Ishikawa (cell line): ENCODE measurements around the gene OTUD5.

Experiments
- CREB1 ChIP-seq: IDR thresholded peaks from 2 replicates; pipeline ENCODE4 v1.6.1; 2012; ENCODE audit warnings: low read depth
- EP300 ChIP-seq: IDR thresholded peaks from 2 replicates; pipeline ENCODE4 v1.6.1; 2012; ENCODE audit warnings: borderline replicate concordance
- FOXM1 ChIP-seq: IDR thresholded peaks from 2 replicates; pipeline ENCODE4 v1.6.1; 2012; ENCODE audit warnings: low read depth, borderline replicate concordance
- MAX ChIP-seq: IDR thresholded peaks from 2 replicates; pipeline ENCODE4 v1.6.1; 2012
- NFIC ChIP-seq: IDR thresholded peaks from 2 replicates; pipeline ENCODE4 v1.6.1; 2012
- REST ChIP-seq: IDR thresholded peaks from 2 replicates; pipeline ENCODE4 v1.6.1; 2012; ENCODE audit warnings: low read depth, mild to moderate bottlenecking
- TAF1 ChIP-seq: IDR thresholded peaks from 2 replicates; pipeline ENCODE4 v1.6.1; 2012; ENCODE audit warnings: low read depth, mild to moderate bottlenecking
- YY1 ChIP-seq: IDR thresholded peaks from 2 replicates; pipeline ENCODE4 v1.6.1; 2012; ENCODE audit warnings: low read depth
- ZBTB7A ChIP-seq: IDR thresholded peaks from 2 replicates; pipeline ENCODE4 v1.6.1; 2012; ENCODE audit warnings: low read depth

GRCh38 chrX:48913605-48914366 lies 43.6 kb downstream of the OTUD5 start:
- TF ChIP-seq EP300 (no peak), ZBTB7A (no peak), MAX (no peak), NFIC (no peak), CREB1 (no peak), FOXM1 (no peak), REST (no peak), TAF1 (no peak), YY1 (no peak)
